Large intestine (tissue), 1 donor: Measurements from ENCODE around the gene PDGFRA. TPM values are rescaled to one million over a fixed set of nuclear protein-coding genes. Genes with fewer than 3 reads are reported as not detected.

Experiments
- polyA plus RNA-seq: library from polyadenylated mRNA; unstranded; fragments of 120-200 nt; gene quantifications from one replicate; pipeline ENCODE4 v1.2.1, GENCODE V29; 2013

PDGFRA gene
- polyA plus RNA-seq, 1 donor = 92.0 TPM

Other genes starting within 250 kb of the PDGFRA start
- gene CHIC2, start 164.7 kb upstream of the PDGFRA start, polyA plus RNA-seq = 25.9 TPM
- gene GSX2, start 129.1 kb upstream of the PDGFRA start, polyA plus RNA-seq = not detected